WI38 (cell line): ENCODE data around the gene C7.

Source experiments
- H3K4me3 ChIP-seq: 2 replicates; pipeline ENCODE4 v1.5.1; 2011; ENCODE audit warnings: low read depth, mild to moderate bottlenecking, control low read depth, low read length
- CTCF ChIP-seq: IDR thresholded peaks from 2 replicates; pipeline ENCODE4 v1.5.1; 2012; ENCODE audit warnings: low read depth, mild to moderate bottlenecking, control low read depth, low read length

Gene C7

GRCh38 chr5:40958811-40959210, 49.5 kb downstream of the C7 start:
- TF ChIP-seq CTCF = no peak
- no peak overlapping the region for H3K4me3 ChIP-seq

GRCh38 chr5:40960037-40960436, 50.7 kb downstream of the C7 start:
- TF ChIP-seq CTCF = no peak
- H3K4me3 ChIP-seq = no peak overlapping the region

GRCh38 chr5:40962207-40962955, 53.1 kb downstream of the C7 start:
- no peak for TF ChIP-seq CTCF
- H3K4me3 ChIP-seq = no peak overlapping the region

GRCh38 chr5:40972434-40972833, 63.1 kb downstream of the C7 start:
- no peak overlapping the region for H3K4me3 ChIP-seq
- no peak for TF ChIP-seq CTCF

GRCh38 chr5:40973364-40974004, 64.2 kb downstream of the C7 start:
- no peak overlapping the region for H3K4me3 ChIP-seq
- no peak for TF ChIP-seq CTCF

- no peak for TF ChIP-seq CTCF
Observed at GRCh38 chr5:40976041-40976440, 66.7 kb downstream of the C7 start.

GRCh38 chr5:40976836-40977235, 67.5 kb downstream of the C7 start:
- H3K4me3 ChIP-seq = no peak overlapping the region
- no peak for TF ChIP-seq CTCF

More at GRCh38 chr5:40976041-40976440, 66.7 kb downstream of the C7 start:
- H3K4me3 ChIP-seq = no peak overlapping the region
